Upper lobe of left lung (tissue), 6 donors: Measurements from ENCODE around the gene SRGAP2C. TPM values are rescaled to one million over a fixed set of nuclear protein-coding genes. Genes with fewer than 3 reads are reported as not detected.
A peak's percentile ranks its signal among the peaks of the same experiment; 100 is the strongest.
"Not testable (repeated sequence)": the region's sequence is repeated elsewhere in the genome, so short reads cannot be mapped to it uniquely, and the experiment has no call there.

Experiments
- ATAC-seq, 2 donors: fragments of 200-7000 bp; cut with Tn5 transposase; one replicate each; pipeline ENCODE4 v1.9.1; 2022; ENCODE audit warnings: mild to moderate bottlenecking in 2 of 2, moderate library complexity in 2 of 2; ENCODE audit not compliant: low FRiP score in 2 of 2
- DNase-seq, 2 donors: peaks; one replicate each; pipeline ENCODE4 v3.0.0-alpha.2; 2019 to 2020
- H3K27ac ChIP-seq, 4 donors: fragments of 200-600 bp; sonication (generic); one replicate each; pipeline ENCODE4 v1.5.1; 2016 to 2019
- H3K27me3 ChIP-seq, 4 donors: fragments of 200-600 bp; sonication (generic); one replicate each; pipeline ENCODE4 v1.5.1; 2017 to 2019
- H3K36me3 ChIP-seq, 4 donors: fragments of 200-600 bp; sonication (generic); one replicate each; pipeline ENCODE4 v1.5.1; 2016 to 2019
- H3K4me1 ChIP-seq, 4 donors: fragments of 200-600 bp; sonication (generic); one replicate each; pipeline ENCODE4 v1.5.1; 2018 to 2019
- H3K4me3 ChIP-seq, 4 donors: fragments of 200-600 bp; sonication (generic); one replicate each; pipeline ENCODE4 v1.5.1; 2017 to 2019; ENCODE audit warnings: mild to moderate bottlenecking in 2 of 4, moderate library complexity in 1 of 4
- H3K9me3 ChIP-seq, 4 donors: fragments of 200-600 bp; sonication (generic); one replicate each; pipeline ENCODE4 v1.5.1; 2018 to 2019
- WGBS, 2 donors: methylation state at CpG; one replicate each; pipeline ENCODE4 v1.1.5; 2017 to 2018; 5-methylcytosine and 5-hydroxymethylcytosine counted together
- total RNA-seq, 6 donors: library from RNA; depleted of rRNA in 4 of 6; stranded (reverse); fragments of >200 nt in 4 of 6; gene quantifications; one replicate each; pipeline versions ENCODE4 v1.1.0 to v1.2.1, GENCODE V29; 2016 to 2021
- donor health status: DM: no; HTN: no; CAD: no; lungs with moderate emphysema.
- donor health status: DM: no; HTN: yes; CAD: no; lungs with severe emphysema.

SRGAP2C gene
- total RNA-seq, 6 donors from 2014 or later, result 16.0 to 37.8 (median 35.8) TPM

DNA sequence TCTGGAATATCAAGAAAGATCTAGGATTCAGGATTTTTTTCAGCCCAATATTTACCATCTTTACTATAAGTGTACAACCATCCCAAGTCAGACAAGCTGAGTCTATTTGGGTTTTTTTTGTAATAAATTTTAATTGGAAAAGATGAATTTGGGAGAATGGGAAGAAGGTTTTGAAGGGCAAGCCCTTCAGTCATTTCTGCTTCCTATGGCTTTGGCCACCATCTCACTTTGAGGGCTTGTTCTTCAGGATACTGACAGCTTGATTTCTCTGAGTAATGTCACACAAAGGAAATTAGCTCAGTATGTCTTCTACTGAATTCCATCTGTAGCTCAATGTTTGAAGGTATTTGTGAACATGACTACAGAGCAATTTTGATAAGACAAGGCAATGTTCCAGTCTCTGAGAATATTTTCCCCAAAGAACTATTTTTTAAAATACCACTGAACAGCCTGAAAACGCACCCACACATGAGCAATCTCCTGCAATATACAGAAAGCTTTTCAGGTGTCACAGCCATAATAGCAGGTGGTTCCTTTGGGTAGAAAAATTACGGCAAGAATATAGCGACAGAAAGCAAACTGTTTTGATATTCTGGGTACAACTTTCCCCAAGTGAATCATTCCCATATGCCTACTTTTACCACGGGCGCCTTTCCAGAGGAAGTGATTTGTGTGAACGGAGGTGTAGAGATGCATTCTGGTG, 23.4 kb upstream of the SRGAP2C start:
- not testable (repeated sequence) for H3K4me1 ChIP-seq
- WGBS, 2 donors, result 90 to 91% methylated on average over 3 of the region's 6 CpGs

DNA sequence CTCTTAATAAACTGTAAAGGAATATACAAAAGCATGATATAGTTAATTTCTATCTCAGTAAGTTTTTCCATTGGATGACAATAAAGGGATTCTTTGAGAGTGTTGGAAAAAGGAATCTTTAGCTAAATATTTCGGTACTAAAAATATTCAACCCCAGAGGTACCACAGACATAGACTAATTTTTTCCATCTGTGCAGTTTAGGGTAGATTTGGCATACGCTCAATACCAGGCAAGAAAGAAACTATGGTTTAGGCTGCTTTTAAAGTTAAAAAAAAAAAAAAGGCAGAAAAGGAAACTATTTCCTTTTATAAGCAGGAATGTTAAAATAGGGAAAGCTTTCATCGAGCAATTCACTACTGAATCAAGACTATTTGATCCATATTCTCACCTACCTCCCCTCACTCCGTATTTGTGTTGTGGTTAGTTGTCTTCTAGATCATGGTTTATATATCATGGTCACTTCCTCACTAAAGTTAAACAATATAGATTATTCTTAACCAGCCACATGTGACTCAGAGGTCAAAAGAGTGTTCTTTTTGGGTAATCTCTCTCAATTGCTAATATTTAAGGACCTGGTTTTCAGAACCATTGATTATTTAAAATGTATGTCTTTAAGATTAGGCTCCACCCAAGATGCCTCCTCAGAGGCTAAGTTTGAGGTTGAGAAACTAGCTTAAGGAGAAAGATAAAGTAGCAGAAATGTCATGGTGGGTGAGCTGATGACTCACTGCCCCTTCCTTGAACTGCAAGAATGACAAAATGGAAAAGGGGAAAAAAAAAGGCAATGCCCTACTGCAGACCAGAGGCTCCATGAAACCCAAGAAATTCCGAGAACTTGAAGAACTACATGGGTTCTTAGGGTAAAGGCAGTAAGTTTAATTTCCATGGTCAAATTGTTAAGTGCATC, 20.7 kb upstream of the SRGAP2C start:
- not testable (repeated sequence) for H3K4me3 ChIP-seq, H3K27ac ChIP-seq, H3K27me3 ChIP-seq, H3K36me3 ChIP-seq, H3K9me3 ChIP-seq, H3K4me1 ChIP-seq
- WGBS, 2 donors, result 83 to 87% methylated on average over 3 of the region's 5 CpGs
- peak in 1 of 2 donors; percentile 20 for DNase-seq
- ATAC-seq, result peak in 1 of 2 donors; percentile 70

More for the DNA sequence above, 23.4 kb upstream of the SRGAP2C start:
- not testable (repeated sequence) for H3K36me3 ChIP-seq, H3K9me3 ChIP-seq, DNase-seq, H3K27ac ChIP-seq, ATAC-seq, H3K27me3 ChIP-seq, H3K4me3 ChIP-seq

DNA sequence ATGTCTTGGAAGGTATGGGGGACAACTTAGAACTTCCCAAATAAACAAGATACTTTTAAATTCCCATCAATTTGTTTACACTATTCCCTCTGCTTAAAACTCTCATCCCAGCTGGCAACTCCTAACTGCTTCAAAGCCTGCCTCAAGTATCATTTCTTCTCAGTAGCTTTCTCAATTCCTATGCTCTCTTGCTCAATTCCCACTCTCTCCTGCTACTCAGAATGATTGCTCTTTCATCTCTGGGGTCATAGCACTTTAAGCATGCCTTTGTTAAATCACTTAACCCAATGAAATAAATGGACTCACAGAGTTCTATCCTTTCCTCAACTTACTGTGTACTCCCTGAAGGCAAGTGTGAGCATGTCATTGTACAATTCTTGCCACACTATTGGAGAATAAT, 19.5 kb upstream of the SRGAP2C start:
- not testable (repeated sequence) for H3K27me3 ChIP-seq

DNA sequence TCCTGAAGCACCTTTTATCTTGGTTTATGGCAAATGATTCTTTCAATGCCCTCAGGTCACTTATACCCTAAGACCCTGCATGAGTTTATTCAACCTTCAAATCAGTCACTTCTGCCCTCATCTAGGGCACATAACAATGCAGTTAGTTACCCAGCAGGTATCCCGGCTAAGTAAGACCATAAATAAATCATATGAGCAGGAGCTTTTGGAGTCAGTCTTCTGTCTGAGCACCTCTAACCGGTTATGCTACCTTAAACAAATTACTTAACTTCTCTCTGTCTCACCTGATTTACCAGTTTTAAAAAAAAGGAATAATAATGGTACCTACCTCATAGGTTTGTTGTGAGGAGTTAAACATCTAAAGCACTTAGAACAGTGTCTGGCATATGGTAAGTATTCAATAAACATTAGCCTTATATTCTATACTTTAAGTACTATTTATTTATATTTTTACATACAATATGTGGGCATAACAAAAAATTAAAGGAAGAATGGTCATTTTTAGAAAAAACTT, 17.5 kb upstream of the SRGAP2C start:
- 61 to 89% methylated on average over 2 of the region's 2 CpGs for WGBS, 2 donors
- ATAC-seq, H3K4me1 ChIP-seq, H3K36me3 ChIP-seq, H3K4me3 ChIP-seq, H3K27ac ChIP-seq, H3K9me3 ChIP-seq, DNase-seq, H3K27me3 ChIP-seq: not testable (repeated sequence)

More for the DNA sequence above, 19.5 kb upstream of the SRGAP2C start:
- H3K9me3 ChIP-seq, H3K4me1 ChIP-seq, ATAC-seq, H3K36me3 ChIP-seq, DNase-seq, H3K4me3 ChIP-seq, H3K27ac ChIP-seq: not testable (repeated sequence)

DNA sequence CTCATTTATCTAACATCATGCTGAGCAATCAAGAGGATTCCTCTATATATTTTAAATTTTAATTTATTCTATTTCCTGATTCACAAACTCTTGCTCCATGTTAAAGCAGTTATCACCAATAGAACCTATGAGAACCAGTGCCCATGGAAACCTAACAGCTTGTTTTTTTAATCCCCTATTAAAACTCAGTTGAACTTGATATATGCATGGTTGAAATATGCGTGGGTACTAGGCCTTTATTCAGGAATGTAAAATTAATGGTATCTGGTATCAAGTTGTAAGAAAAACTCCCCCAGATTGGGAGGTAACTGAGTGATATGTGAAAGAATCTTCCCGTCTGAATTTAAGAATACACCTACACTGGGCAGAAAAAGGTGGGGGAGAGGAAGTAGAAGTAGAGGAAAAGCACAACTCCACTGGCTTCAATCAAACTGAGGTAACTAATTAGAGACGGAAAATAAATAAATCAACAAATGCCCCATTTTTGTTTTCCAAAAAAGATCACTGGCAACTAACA, 16.6 kb upstream of the SRGAP2C start:
- not testable (repeated sequence) for DNase-seq, H3K9me3 ChIP-seq, H3K4me1 ChIP-seq, ATAC-seq, H3K27me3 ChIP-seq, H3K36me3 ChIP-seq, H3K27ac ChIP-seq, H3K4me3 ChIP-seq
- 100% methylated on average over 1 to 2 of the region's 3 CpGs for WGBS, 2 donors

DNA sequence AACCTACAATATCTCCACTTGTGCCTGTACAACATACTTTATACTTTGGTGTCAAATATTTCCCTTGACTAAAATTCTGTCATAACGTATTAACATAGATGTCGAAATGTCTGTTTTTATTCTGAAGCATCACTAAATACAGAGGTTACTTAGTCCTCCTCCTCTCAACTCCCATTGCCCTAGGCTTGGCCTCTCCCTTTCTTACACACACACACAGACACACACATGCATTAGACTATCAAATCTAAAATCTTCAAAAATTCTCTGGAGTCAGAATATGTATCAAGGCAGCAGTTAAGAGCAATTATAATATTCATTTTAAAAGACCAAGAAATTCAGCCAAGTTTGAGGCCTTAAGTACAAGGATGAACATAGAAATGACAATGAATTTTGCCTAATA, 8.1 kb upstream of the SRGAP2C start:
- WGBS, 2 donors, result 93 to 100% methylated on average over 2 of the region's 2 CpGs
- not testable (repeated sequence) for H3K9me3 ChIP-seq, H3K27me3 ChIP-seq, H3K4me3 ChIP-seq, DNase-seq, ATAC-seq, H3K27ac ChIP-seq, H3K36me3 ChIP-seq, H3K4me1 ChIP-seq

DNA sequence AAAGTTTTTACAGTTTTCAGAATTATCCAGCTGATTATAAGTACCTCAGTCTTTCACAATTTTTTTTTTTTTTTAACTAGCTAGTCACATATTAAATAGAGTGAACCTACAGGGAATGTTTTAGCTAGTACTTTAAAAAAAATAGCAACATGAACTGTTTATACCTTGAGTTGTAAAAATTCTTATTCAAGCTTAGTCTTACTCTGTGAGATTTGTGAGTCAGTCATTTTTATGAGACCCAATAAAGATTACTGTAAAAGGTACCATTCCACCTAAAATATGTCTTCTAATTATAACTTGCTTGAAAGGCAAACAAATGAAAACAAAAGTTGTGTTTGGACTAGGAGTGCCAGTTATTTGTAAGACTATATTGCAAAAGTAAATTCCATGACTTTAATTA, 6.6 kb upstream of the SRGAP2C start:
- not testable (repeated sequence) for H3K36me3 ChIP-seq, DNase-seq, H3K4me1 ChIP-seq, ATAC-seq, H3K4me3 ChIP-seq, H3K9me3 ChIP-seq, H3K27me3 ChIP-seq, H3K27ac ChIP-seq

DNA sequence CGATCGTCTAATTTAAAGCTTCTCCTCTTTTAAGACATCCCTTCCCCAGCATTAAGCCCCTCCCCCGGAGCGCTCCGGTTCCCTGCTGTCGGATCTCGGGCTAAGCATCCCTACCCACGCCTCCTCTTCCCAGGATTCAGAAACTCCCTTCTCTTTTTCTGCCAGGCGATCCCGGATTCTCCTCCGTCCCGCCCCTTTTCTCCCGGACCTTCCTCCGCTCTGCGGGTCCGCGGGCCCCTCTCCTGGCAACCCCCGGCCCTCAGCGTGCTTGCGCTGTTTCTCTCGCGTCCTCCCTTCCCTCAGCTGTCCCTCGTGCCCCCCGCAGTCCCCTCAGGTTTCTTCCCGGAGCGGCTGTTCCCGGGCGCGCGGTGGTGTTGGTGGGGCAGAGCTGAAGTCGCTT, 908 bp upstream of the SRGAP2C start:
- ATAC-seq, H3K27me3 ChIP-seq, H3K4me1 ChIP-seq, H3K27ac ChIP-seq, H3K9me3 ChIP-seq, H3K36me3 ChIP-seq: not testable (repeated sequence)
- WGBS, 2 donors, result no CpG with 5 or more reads among the region's 31 CpGs
- peak overlapping the region in 3 of 4 donors; percentile 41 to 44 (median 43) for H3K4me3 ChIP-seq
- peak in 1 of 2 donors; percentile 43 for DNase-seq

DNA sequence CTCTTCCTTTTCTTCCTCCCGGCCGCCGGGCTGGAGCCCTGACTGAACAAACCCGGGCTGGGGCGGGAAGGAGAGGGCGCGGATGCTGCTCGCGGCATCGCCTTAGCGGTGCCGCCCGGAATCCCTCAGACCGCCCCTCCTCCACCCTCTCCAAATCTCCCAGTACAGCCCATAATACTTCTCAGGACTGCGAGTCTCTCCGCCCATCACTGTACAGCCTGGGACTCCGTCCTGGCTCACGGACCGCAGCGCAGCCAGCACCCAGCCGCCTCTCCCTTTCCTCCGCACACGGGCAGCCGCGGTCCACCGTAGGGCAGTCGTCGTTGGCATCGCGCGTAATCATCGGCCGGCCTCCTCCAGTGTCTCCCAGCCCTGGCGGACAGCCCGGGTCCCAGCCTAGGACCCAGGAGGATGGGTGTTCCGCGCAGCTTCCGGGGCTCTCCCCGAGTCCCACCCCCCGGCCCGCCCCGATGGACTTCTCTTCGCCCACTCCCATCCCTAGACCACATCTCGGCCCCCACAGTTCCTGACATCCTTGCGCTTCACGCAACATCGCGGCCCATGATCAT, 449 bp downstream of the SRGAP2C start:
- not testable (repeated sequence) for H3K9me3 ChIP-seq, H3K27me3 ChIP-seq, H3K4me1 ChIP-seq, H3K36me3 ChIP-seq
- peak overlapping the region in 3 of 4 donors; percentile 44 to 56 (median 55) for H3K4me3 ChIP-seq
- DNase-seq (peak in 1 of 2 donors; percentile 83), ATAC-seq (peak; percentile 63 to 66)
- no CpG with 5 or more reads among the region's 48 CpGs for WGBS, 2 donors
- H3K27ac ChIP-seq, result peak overlapping the region; percentile 64 to 85 (median 80)

DNA sequence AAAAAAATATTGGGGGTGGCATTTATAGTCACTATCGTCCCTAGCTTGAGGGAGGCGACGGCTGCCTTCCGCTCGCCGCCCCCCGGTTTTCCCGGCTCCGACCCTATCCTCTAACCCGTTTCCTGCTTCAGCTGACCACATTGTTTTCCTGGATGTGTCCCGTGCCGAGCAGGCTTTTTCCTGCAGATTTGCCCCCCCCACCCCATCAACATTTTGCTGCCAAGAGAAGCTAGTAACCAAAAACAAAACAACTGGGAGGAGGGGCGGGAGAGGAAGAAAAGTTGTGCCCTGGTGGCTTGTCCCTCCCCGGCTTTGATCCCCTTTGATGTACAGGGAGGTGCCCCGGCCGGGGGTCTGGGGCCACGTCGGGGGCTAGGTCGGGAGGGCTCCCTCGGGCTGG, 1.4 kb downstream of the SRGAP2C start:
- 0% methylated on average over 3 of the region's 20 CpGs; no CpG with 5 or more reads in 1 of the 2 donors for WGBS, 2 donors
- H3K9me3 ChIP-seq, H3K27me3 ChIP-seq, H3K4me1 ChIP-seq, H3K36me3 ChIP-seq, ATAC-seq, H3K27ac ChIP-seq: not testable (repeated sequence)
- H3K4me3 ChIP-seq, result peak overlapping the region in 3 of 4 donors; percentile 21 to 44 (median 42)
- DNase-seq, result peak in 1 of 2 donors; percentile 1

DNA sequence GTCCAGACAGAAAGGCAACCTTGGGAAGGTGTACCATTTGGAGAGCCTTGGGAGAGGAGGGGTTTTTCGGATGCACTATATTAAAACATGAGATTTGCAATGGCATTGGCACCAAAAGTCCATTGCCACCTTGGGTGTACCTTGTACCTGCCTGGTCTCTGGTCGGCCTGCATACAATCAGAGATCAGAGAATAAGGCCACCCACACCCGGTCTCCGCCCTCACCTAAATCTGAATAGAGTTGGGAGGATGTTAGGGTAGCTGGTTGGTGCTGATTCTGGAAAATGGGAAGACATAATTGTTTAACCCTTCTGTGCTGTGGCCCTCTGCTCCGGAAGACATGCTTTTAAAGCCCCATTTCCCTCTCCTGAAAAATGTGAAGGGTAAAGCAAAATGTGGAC, 3.1 kb downstream of the SRGAP2C start:
- not testable (repeated sequence) for ATAC-seq, H3K36me3 ChIP-seq, DNase-seq, H3K9me3 ChIP-seq, H3K27ac ChIP-seq, H3K4me1 ChIP-seq, H3K27me3 ChIP-seq
- H3K4me3 ChIP-seq, result peak overlapping the region in 1 of 4 donors; percentile 17
- 69 to 81% methylated on average over 5 of the region's 5 CpGs for WGBS, 2 donors

DNA sequence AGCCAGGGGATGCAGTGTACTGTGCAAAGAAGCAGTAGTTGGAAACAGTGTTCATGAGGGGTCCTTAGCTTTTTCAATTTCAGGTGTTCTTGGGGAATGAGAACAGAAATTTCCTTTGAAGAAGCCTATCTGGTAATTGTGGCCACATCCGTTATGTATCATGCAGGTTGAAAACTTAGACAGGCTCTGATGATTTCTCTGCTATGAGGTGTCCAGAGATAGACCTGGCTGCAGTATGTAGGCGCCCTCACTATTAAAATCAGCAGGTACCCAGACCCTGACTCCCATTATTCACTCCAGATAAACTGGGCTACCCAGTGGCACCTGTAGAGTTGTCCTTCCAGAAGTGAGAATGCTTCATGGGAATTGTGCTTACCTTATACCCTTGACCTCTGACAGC, 7.7 kb downstream of the SRGAP2C start:
- not testable (repeated sequence) for H3K36me3 ChIP-seq, H3K27ac ChIP-seq, H3K9me3 ChIP-seq, DNase-seq, H3K4me1 ChIP-seq, H3K27me3 ChIP-seq, ATAC-seq, H3K4me3 ChIP-seq
- no CpG with 5 or more reads among the region's 2 CpGs for WGBS, 2 donors
